ENCODE results near the gene HOXA9. TPM values are rescaled to one million over a fixed set of nuclear protein-coding genes. Genes with fewer than 3 reads are reported as not detected.

Gene HOXA9
- total and polyA plus RNA-seq, 2 of the 8 experiments (the other 6 are each of a cell fraction or from before 2014, with no cell fraction given) = not detected

GRCh38 chr7:27146491-27147198 is 18.7 kb downstream of the HOXA9 start:
- Histone ChIP-seq H3K9me3 (ENCODE audit: insufficient read depth in 2 of 2, low read depth in 1 of 2, low read length in 1 of 2) (peaks cover 0 to 3% of the 10 kb centered on the region in 2 experiments; a peak in 1 of 4 replicates), H3K79me1 (ENCODE audit: low read depth, low read length) (no peaks in the 10 kb centered on the region), H3K18ac (ENCODE audit: extremely low read depth, low read length) (no peak overlapping the region), H3K4me2 (ENCODE audit: insufficient read depth in 1 of 2, low read depth in 2 of 2, low read length in 2 of 2) (no peak overlapping the region; a peak in 1 of 4 replicates), H4K5ac (ENCODE audit: insufficient read length, low read depth, low read length) (no peak overlapping the region), H2BK120ac (replicated peaks; ENCODE audit: low read depth, low read length) (no peak overlapping the region), H3K4me1 (replicated peaks in 1 of 4; ENCODE audit: control insufficient read depth in 3 of 4, insufficient read depth in 4 of 4, low read length in 3 of 4) (peaks cover 0 to 9% (median 6%) of the 10 kb centered on the region in 4 experiments; a peak in 5 of 7 replicates), H3K36me3 (ENCODE audit: control insufficient read depth in 2 of 4, insufficient read depth in 4 of 4, low read length in 3 of 4) (peaks cover 0 to 6% (median 0%) of the 10 kb centered on the region in 4 experiments; a peak in 1 of 8 replicates), H2BK12ac (ENCODE audit: low read depth, low read length) (no peak overlapping the region), H4K8ac (ENCODE audit: extremely low read depth, insufficient read depth, low read length) (no peak overlapping the region), H3K9ac (replicated peaks in 1 of 4; ENCODE audit: extremely low read depth in 1 of 4, low read depth in 3 of 4, low read length in 3 of 4) (no peak overlapping the region), H3K56ac (replicated peaks; ENCODE audit: insufficient read length, low read depth, low read length) (no peak overlapping the region), H3K23me2 (ENCODE audit: low read depth, low read length) (peaks cover 9% of the 10 kb centered on the region), H2BK5ac (ENCODE audit: low read depth, low read length) (no peak overlapping the region), H3K4ac (replicated peaks; ENCODE audit: insufficient read length, low read depth, low read length) (no peak overlapping the region), H2BK15ac (ENCODE audit: low read length) (no peak overlapping the region), H3K14ac (ENCODE audit: insufficient read length) (no peak overlapping the region), H2BK20ac (ENCODE audit: low read length) (no peak overlapping the region), H3K4me3 (ENCODE audit: extremely low read depth in 1 of 4, insufficient read depth in 2 of 4, low read depth in 3 of 4, low read length in 4 of 4) (no peak overlapping the region), H3K23ac (ENCODE audit: insufficient read length) (no peak overlapping the region), H2AK5ac (ENCODE audit: low read depth, low read length) (no peak overlapping the region), H4K91ac (replicated peaks; ENCODE audit: insufficient read length, low read length) (no peak overlapping the region), H3K79me2 (ENCODE audit: control insufficient read depth in 1 of 2, insufficient read depth in 2 of 2, low read length in 2 of 2) (no peaks in the 10 kb centered on the region), H2AFZ (ENCODE audit: low read length) (no peak overlapping the region), H4K20me1 (replicated peaks in 1 of 2; ENCODE audit: control insufficient read depth in 1 of 2, insufficient read depth in 2 of 2, low read length in 2 of 2) (peaks cover 30 to 32% of the 10 kb centered on the region in 2 experiments), H3K27me3 (replicated peaks in 1 of 4; ENCODE audit: control insufficient read depth in 3 of 4, extremely low read depth in 1 of 4, insufficient read depth in 3 of 4, low read length in 3 of 4) (peaks cover 96 to 100% (median 99%) of the 10 kb centered on the region in 4 experiments), H3K27ac (ENCODE audit: low read depth, low read length) (no peak overlapping the region)
- ChIA-PET CTCF (ENCODE audit: partially characterized antibody) (interaction anchor here (0.7 to 12.5 kb wide), 8 partner anchors 13 to 293 kb away, joined by 3 to 123 read pairs (median 8); partner anchors contain the start of gene HOXA1), POLR2A (ENCODE audit: partially characterized antibody) (no interaction called here)
- DNase-seq (ENCODE audit: low read depth in 1 of 2, low spot score in 2 of 2) (peak in 1 of 2 experiments; percentile 38), FAIRE-seq (no peak)
- 47% methylated on average over 5 of the region's 5 CpGs; no CpG with 5 or more reads in 1 of the 2 experiments for WGBS, 2 experiments (ENCODE audit: extremely low coverage in 1 of 2, insufficient coverage in 1 of 2, insufficient read length in 1 of 2, insufficient replicate concordance in 2 of 2, low coverage in 1 of 2, low lambda C conversion rate in 2 of 2, missing lambda C conversion rate in 1 of 2)

Data from H1 (cell line).